Epidermal melanocyte (primary cell): Measurements from ENCODE around the gene OTUB2.

Experiments used
- DNase-seq: peaks from one replicate; pipeline ENCODE4 v3.0.0; 2011; ENCODE audit warnings: low spot score; ENCODE audit not compliant: insufficient read length

The OTUB2 gene

DNA sequence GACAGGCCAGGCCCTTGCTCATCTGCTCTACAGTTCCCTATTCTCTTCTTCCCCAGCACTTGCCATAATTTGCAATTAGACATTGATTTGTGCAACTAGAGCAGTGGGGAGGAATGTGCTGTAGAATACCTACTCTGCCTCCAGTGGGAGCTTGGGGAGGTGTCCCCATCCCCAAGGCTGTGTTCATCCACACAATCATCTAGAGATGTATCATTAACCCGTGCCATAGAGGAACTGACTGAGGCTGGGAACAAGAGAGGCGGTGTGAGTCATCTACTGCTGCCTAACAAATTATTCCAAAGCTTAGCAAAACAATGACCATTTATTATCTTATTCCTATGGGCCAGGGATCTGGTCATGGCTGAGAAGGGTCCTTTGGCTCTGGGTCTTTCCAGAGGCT, 5.1 kb upstream of the OTUB2 start:
- DNase-seq = no peak

GRCh38 chr14:94021416-94022157, 4.6 kb upstream of the OTUB2 start:
- DNase-seq = no peak

DNA sequence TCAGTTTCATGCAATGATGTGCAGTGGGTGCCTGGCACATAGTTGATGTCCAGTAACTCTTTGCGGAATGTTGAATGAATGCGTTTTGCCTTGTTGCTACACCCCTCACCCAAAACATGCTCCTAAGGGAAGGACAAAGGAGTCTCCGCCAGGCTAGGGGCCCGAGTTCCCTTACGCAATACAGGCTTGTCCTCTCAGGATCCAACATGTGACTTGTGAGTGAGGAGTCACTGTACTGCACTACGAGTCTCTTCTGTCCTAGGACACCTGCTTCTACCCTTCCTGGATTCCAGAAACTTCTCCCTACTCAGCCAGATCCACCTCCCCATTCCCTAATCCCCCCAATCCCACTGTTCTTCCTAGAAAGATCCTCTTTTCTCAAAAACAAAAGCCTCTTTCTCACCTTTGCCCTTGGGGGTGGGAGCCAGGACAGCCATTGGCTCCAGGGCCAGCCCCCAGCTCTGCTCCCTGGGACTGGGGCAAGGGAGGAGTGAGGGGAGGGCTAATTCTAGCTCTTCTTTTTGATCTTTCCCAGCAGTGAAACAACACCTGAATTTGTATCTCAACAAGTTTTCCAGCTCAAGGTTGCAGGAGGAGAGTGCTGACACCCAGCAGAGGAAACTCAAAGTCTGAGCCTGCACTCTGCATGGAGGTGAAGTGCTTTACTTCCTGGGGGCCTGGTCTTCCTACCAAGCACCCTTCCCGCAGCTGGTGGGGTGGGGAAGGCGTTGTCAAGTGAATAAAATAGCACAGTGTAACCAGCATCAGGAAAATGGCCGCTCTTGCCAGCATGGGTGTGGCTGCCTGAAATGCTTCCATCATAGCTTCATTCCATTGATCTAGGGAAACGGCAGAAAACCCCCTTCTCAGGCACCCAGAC, 3.4 kb upstream of the OTUB2 start:
- no peak for DNase-seq

DNA sequence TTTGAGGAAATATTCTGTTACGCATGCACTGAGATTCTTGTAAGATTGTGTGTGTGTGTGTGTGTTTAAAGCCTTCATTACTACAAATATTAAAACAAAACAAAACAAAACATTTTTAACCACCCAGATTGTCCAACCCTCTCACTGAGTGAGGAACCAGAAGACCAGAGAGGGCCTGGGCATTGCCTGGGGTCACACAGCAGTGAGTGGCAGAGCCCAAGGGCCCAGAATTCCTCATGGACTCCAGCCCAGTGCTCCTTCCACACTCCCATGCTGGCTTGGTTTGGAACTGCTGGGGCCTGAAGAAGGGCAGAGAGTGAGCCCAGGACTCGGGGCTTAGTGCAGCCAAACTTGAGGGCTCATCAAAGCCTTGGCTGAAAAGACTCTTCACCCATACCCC, 1.6 kb upstream of the OTUB2 start:
- no peak for DNase-seq

DNA sequence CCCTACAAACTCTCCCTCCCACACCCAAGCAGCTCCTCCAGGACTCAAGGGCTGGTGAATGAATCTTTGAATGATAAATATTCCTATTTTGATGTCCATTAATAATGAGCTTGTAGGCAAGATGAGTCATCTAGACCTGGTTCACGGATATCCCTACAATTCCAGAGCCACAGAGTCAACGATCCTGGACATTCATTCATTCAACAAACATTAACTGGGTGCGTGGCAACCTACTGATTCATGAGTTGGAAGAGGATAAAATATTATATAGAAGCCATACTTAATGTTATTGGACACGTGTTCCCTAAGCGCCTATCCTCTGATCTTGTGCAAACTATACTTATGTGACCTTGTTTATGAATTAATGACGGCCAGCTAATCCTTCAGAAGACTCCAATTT, 420 bp upstream of the OTUB2 start:
- DNase-seq = no peak

GRCh38 chr14:94026889-94027469, 839 bp downstream of the OTUB2 start:
- no peak for DNase-seq

GRCh38 chr14:94027566-94028449, 1.7 kb downstream of the OTUB2 start:
- DNase-seq = no peak

DNA sequence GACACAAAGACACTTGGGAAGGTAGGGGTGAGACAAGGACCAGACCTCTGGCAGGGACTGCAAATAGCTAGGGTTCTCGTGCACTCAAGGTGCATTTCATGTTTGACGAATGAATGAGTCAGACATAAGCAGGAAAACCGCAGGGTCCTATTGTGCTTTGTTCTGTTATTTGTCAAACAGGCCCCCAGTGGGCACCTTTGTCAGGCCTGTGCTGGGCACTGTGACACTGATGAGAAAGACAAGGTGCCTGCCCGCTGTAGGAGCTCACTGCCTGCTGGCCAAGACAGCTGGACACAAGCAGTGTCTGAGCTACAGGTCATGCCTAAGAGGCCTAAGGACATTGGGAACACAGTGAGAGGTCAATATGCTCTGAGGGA, 2.3 kb downstream of the OTUB2 start:
- DNase-seq = no peak

DNA sequence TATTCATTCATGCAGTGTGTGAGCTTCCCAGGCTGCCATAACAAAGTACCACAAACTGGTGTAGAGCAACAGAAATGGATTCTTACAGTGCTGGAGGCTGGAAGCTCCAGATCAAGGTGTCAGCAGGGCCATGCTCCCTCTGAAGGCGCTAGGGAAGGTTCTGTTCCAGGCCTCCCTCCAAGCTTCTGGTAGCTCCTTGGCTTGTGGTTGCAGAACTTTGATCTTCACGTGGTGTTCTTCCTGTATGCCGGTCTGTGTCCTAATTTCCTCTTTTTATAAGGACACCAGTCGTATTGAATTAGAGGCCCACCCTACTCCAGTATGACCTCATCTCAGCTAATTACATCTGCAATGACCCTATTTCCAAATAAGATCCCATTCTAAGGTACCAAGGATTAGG, 3.1 kb downstream of the OTUB2 start:
- DNase-seq = no peak

DNA sequence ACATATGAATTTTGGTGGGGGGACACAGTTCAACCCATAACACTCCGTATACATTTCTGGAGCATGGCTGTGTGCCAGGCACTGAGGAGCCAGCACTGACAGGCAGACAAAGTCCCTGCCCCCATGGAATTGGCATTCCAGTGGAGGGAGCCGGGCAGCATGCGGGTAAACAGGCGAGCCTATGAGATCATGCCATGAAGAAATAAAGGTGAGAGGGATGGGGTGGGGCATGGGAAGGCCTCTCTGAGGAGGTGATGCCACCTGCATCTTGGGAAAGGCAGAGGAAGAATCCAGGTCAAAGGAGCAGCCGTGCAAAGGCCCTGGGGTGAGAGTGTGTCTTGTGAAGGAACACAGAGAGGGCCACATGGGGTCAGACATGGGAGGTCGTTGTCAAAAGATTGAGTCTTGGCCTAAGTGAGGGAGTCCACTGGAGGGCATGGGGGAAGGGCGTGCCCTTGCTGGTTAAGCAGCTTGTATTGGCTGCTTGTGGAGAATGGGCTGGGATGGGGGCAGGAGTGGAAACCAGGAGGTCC, 3.6 kb downstream of the OTUB2 start:
- DNase-seq = no peak

- DNase-seq = no peak
These were observed 4.4 kb downstream of the OTUB2 start for GRCh38 chr14:94030571-94030970.

- no peak for DNase-seq
These were observed 5.2 kb downstream of the OTUB2 start for GRCh38 chr14:94031161-94031882.

DNA sequence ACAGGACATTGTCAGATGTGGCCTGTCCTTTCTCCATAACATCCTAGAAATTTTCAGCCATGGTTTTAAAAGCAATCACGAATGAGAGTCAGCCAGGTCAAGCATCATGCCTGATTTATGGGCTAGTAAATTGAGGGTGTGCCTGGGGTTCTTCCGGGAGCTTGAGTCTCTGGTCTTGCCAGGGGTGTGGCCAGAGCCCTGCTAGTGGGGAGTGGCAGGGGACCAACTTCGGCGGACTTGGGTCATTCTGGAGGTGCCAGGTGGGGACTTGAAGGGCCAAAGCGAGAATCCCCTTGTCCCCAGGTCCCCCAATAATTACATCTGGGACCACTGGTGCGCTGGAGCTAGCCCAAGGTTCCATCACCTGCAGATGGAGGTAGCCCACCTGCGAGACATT, 5.7 kb downstream of the OTUB2 start:
- no peak for DNase-seq

GRCh38 chr14:94034886-94035285, 8.7 kb downstream of the OTUB2 start:
- DNase-seq = no peak

GRCh38 chr14:94036313-94037167, 10.4 kb downstream of the OTUB2 start:
- DNase-seq = peak; percentile 74

- DNase-seq = no peak
These were observed 11.8 kb downstream of the OTUB2 start for GRCh38 chr14:94037954-94038353.

GRCh38 chr14:94038510-94038909, 12.4 kb downstream of the OTUB2 start:
- no peak for DNase-seq

GRCh38 chr14:94038921-94039629, 12.9 kb downstream of the OTUB2 start:
- no peak for DNase-seq

DNA sequence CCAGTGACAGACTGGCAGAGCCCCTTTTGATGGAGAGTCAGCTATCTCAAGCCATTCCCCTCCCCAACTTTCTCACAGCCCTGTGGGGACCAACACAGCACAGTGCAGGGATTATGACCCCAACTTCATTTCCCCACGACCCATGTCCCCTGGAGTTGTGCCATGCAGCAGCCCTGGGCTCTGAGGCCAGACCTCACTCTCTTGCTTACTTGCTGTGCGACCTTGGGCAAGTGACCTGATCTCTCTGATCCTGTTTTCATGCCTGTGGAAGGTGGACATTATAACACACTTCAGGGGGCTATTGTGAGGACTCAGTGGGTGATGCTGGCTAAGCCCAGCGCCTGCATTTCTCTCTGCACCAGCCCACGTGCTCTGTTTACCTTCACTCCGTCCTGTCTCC, 14.1 kb downstream of the OTUB2 start:
- no peak for DNase-seq
